GM18505 (cell line): ENCODE results near the gene TBP.
"Not testable (repeated sequence)": the region's sequence is repeated elsewhere in the genome, so short reads cannot be mapped to it uniquely, and the experiment has no call there.

Source experiments
- ATAC-seq: cut with Tn5 transposase; IDR thresholded peaks from one replicate; pipeline ENCODE4 v1.9.1; 2021; ENCODE audit not compliant: unreplicated experiment
- POLR2A ChIP-seq: IDR thresholded peaks from 4 replicates; pipeline ENCODE4 v1.6.1; 2011; ENCODE audit warnings: borderline replicate concordance; ENCODE audit not compliant: insufficient read depth, insufficient read length; ENCODE audit errors: extremely low read depth

TBP gene

GRCh38 chr6:170597278-170597677, 43.1 kb downstream of the TBP start:
- TF ChIP-seq POLR2A = no peak
- no peak for ATAC-seq

GRCh38 chr6:170605574-170606259, 51.5 kb downstream of the TBP start:
- no peak for TF ChIP-seq POLR2A
- ATAC-seq = no peak

GRCh38 chr6:170609225-170609624, 55.1 kb downstream of the TBP start:
- ATAC-seq = not testable (repeated sequence)

- ATAC-seq = peak; percentile 86
Observed at GRCh38 chr6:170612256-170612804, 58.2 kb downstream of the TBP start.

- not testable (repeated sequence) for ATAC-seq
Observed at GRCh38 chr6:170616020-170616554, 61.9 kb downstream of the TBP start.
